ENCODE results near the gene GP1BA. TPM values are rescaled to one million over a fixed set of nuclear protein-coding genes. Genes with fewer than 3 reads are reported as not detected.
A peak's percentile ranks its signal among the peaks of the same experiment; 100 is the strongest.

GP1BA gene
- total RNA-seq, 1 experiment from 2014 or later = not detected

DNA sequence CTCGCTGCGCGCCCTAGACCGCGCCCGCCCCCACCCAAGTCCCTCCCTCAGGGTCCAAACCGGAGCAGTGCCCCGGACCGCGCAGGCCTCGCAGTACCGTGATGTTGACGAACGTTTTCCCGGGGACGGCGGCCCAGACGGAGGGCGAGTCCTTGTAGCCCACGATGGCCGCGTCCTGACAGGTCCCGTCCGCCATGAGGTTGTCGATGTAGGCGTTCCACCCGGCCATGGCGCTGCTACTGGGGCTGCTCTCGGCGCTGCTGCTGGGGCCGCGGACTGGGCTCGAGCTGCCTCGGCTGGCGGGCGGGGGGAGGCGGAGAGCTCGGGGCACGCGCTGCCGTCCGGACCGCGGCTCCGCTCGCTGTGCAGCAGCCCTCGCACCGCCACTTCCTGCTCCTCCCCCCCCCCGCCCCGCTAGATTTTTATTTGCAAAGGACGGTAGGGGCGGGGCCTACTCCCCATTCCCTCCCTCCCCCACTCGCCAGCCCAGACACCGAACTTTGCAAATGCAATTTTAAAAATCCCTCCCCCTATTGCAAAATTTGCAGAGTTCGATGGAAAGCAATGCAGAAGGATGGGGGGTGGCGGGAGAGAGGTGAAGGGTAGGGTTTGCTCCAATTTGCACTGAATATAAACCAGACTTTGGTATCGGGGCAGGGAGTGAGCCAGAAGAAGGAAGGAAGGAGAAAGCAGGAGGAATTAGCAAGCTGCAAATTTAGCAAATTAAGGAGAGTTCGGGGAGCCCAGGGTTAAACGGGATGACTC is 16.3 kb downstream of the GP1BA start, which contains the start of gene PFN1 (continued):
- TF ChIP-seq, protein P1, sequence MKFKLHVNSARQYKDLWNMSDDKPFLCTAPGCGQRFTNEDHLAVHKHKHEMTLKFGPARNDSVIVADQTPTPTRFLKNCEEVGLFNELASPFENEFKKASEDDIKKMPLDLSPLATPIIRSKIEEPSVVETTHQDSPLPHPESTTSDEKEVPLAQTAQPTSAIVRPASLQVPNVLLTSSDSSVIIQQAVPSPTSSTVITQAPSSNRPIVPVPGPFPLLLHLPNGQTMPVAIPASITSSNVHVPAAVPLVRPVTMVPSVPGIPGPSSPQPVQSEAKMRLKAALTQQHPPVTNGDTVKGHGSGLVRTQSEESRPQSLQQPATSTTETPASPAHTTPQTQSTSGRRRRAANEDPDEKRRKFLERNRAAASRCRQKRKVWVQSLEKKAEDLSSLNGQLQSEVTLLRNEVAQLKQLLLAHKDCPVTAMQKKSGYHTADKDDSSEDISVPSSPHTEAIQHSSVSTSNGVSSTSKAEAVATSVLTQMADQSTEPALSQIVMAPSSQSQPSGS (CRISPR knock-in tag; IDR thresholded peaks at IDR 0.05; ENCODE audit: borderline replicate concordance, low read depth) = no peak
- peak; percentile 71; the same call in 1 of the 2 replicates for TF ChIP-seq CREM (CRISPR knock-in tag; IDR thresholded peaks at IDR 0.05)
- TF ChIP-seq ETV6 (CRISPR knock-in tag; IDR thresholded peaks at IDR 0.05) = peak; percentile 85; the same call in 1 of the 2 replicates
- TF ChIP-seq RORB (CRISPR knock-in tag; IDR thresholded peaks at IDR 0.05) = no peak
- peak; percentile 41 for TF ChIP-seq FOXP1 (CRISPR knock-in tag; IDR thresholded peaks at IDR 0.05; ENCODE audit: borderline replicate concordance)
- TF ChIP-seq ATF1 (CRISPR knock-in tag; IDR thresholded peaks at IDR 0.05) = peak; percentile 91; the same call in 1 of the 2 replicates
- TF ChIP-seq, protein P2, sequence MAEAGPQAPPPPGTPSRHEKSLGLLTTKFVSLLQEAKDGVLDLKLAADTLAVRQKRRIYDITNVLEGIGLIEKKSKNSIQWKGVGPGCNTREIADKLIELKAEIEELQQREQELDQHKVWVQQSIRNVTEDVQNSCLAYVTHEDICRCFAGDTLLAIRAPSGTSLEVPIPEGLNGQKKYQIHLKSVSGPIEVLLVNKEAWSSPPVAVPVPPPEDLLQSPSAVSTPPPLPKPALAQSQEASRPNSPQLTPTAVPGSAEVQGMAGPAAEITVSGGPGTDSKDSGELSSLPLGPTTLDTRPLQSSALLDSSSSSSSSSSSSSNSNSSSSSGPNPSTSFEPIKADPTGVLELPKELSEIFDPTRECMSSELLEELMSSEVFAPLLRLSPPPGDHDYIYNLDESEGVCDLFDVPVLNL (CRISPR knock-in tag; IDR thresholded peaks at IDR 0.05; ENCODE audit: borderline replicate concordance, low read depth) = peak; percentile 80; the same call in 1 of the 2 replicates
- TF ChIP-seq MYBL2 (CRISPR knock-in tag; IDR thresholded peaks at IDR 0.05) = peak; percentile 61; the same call in 1 of the 2 replicates
- no peak for TF ChIP-seq IRF2 (CRISPR knock-in tag; IDR thresholded peaks at IDR 0.05; ENCODE audit: borderline replicate concordance, low read depth)
- TF ChIP-seq, protein P3, sequence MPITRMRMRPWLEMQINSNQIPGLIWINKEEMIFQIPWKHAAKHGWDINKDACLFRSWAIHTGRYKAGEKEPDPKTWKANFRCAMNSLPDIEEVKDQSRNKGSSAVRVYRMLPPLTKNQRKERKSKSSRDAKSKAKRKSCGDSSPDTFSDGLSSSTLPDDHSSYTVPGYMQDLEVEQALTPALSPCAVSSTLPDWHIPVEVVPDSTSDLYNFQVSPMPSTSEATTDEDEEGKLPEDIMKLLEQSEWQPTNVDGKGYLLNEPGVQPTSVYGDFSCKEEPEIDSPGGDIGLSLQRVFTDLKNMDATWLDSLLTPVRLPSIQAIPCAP (CRISPR knock-in tag; IDR thresholded peaks at IDR 0.05) = peak; percentile 39; the same call in 1 of the 2 replicates
- TF ChIP-seq JUN (CRISPR knock-in tag; IDR thresholded peaks at IDR 0.05) = peak; percentile 42
- 0 out of 2 replicates have a peak, but pooled peaks have one; percentile 23 for TF ChIP-seq ZBTB21 (CRISPR knock-in tag; IDR thresholded peaks at IDR 0.05; ENCODE audit: borderline replicate concordance)
- TF ChIP-seq SMAD3 (CRISPR knock-in tag; IDR thresholded peaks at IDR 0.05; ENCODE audit: borderline replicate concordance) = 0 out of 2 replicates have a peak, but pooled peaks have one; percentile 44
- peak; percentile 71; the same call in 1 of the 2 replicates for TF ChIP-seq NR3C1 (CRISPR knock-in tag; conservative IDR thresholded peaks at IDR 0.05; ENCODE audit: low read depth)
- TF ChIP-seq SP1 (CRISPR knock-in tag; conservative IDR thresholded peaks at IDR 0.05) = peak; percentile 63; the same call in 1 of the 2 replicates
- TF ChIP-seq KAT7 (CRISPR knock-in tag; IDR thresholded peaks at IDR 0.05; ENCODE audit: borderline replicate concordance) = peak; percentile 94
- TF ChIP-seq TP53 (CRISPR knock-in tag; IDR thresholded peaks at IDR 0.05) = peak; percentile 67
- TF ChIP-seq, protein P4, sequence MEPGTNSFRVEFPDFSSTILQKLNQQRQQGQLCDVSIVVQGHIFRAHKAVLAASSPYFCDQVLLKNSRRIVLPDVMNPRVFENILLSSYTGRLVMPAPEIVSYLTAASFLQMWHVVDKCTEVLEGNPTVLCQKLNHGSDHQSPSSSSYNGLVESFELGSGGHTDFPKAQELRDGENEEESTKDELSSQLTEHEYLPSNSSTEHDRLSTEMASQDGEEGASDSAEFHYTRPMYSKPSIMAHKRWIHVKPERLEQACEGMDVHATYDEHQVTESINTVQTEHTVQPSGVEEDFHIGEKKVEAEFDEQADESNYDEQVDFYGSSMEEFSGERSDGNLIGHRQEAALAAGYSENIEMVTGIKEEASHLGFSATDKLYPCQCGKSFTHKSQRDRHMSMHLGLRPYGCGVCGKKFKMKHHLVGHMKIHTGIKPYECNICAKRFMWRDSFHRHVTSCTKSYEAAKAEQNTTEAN (CRISPR knock-in tag; IDR thresholded peaks at IDR 0.05) = peak; percentile 79
- TF ChIP-seq, protein P5, sequence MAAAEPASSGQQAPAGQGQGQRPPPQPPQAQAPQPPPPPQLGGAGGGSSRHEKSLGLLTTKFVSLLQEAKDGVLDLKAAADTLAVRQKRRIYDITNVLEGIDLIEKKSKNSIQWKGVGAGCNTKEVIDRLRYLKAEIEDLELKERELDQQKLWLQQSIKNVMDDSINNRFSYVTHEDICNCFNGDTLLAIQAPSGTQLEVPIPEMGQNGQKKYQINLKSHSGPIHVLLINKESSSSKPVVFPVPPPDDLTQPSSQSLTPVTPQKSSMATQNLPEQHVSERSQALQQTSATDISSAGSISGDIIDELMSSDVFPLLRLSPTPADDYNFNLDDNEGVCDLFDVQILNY (CRISPR knock-in tag; IDR thresholded peaks at IDR 0.05) = peak; percentile 72; the same call in 1 of the 2 replicates
- no peak for TF ChIP-seq ZNF671 (CRISPR knock-in tag; IDR thresholded peaks at IDR 0.05)
- TF ChIP-seq, protein P6, sequence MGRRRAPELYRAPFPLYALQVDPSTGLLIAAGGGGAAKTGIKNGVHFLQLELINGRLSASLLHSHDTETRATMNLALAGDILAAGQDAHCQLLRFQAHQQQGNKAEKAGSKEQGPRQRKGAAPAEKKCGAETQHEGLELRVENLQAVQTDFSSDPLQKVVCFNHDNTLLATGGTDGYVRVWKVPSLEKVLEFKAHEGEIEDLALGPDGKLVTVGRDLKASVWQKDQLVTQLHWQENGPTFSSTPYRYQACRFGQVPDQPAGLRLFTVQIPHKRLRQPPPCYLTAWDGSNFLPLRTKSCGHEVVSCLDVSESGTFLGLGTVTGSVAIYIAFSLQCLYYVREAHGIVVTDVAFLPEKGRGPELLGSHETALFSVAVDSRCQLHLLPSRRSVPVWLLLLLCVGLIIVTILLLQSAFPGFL (CRISPR knock-in tag; IDR thresholded peaks at IDR 0.05; ENCODE audit: borderline replicate concordance) = 0 out of 2 replicates have a peak, but pooled peaks have one; percentile 26
- no peak for TF ChIP-seq TEAD4 (CRISPR knock-in tag; IDR thresholded peaks at IDR 0.05)
- TF ChIP-seq, protein P7, sequence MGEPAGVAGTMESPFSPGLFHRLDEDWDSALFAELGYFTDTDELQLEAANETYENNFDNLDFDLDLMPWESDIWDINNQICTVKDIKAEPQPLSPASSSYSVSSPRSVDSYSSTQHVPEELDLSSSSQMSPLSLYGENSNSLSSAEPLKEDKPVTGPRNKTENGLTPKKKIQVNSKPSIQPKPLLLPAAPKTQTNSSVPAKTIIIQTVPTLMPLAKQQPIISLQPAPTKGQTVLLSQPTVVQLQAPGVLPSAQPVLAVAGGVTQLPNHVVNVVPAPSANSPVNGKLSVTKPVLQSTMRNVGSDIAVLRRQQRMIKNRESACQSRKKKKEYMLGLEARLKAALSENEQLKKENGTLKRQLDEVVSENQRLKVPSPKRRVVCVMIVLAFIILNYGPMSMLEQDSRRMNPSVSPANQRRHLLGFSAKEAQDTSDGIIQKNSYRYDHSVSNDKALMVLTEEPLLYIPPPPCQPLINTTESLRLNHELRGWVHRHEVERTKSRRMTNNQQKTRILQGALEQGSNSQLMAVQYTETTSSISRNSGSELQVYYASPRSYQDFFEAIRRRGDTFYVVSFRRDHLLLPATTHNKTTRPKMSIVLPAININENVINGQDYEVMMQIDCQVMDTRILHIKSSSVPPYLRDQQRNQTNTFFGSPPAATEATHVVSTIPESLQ (CRISPR knock-in tag; IDR thresholded peaks at IDR 0.05) = no peak
- TF ChIP-seq ZNF232 (CRISPR knock-in tag; IDR thresholded peaks at IDR 0.05) = 0 out of 2 replicates have a peak, but pooled peaks have one; percentile 66
- TF ChIP-seq PRRX2 (CRISPR knock-in tag; IDR thresholded peaks at IDR 0.05) = 0 out of 2 replicates have a peak, but pooled peaks have one; percentile 55
